SK-N-MC (cell line): ENCODE data around the gene PTPN14.

Source experiments
- EZH2 ChIP-seq: fragments of 200-600 bp; sonication (generic); IDR thresholded peaks from one replicate; pipeline ENCODE4 v1.6.1; 2017; ENCODE audit warnings: antibody characterized with exemption
- FOXP2 ChIP-seq: optimal IDR thresholded peaks from 2 replicates; pipeline ENCODE3; 2011; ENCODE audit warnings: mild to moderate bottlenecking, moderate library complexity; ENCODE audit not compliant: insufficient read depth; ENCODE audit errors: extremely low read length, control extremely low read depth
- POLR2AphosphoS5 ChIP-seq: IDR thresholded peaks from 2 replicates; pipeline ENCODE4 v1.6.1; 2012; ENCODE audit warnings: mild to moderate bottlenecking, low read depth, low read length, borderline replicate concordance

DNA sequence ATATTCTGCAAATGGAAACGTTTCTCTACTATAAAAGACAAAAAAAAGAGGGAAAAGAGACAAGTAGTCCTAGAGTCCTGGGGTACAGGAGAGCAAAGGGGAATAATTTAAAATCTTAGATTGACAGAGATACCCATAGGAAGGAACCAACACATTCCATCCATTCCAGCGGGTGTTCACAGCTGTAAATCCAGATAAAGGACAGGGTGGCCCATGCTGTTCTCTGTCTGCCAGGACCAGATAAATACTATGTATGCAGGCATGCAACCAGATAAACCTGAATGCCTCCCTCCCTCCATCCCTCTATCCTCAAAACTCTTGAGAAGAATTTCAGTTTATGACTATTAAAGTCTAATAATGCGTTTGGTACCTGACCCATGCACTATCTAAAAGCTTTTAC is 131.8 kb downstream of the PTPN14 start:
- TF ChIP-seq EZH2 = no peak
- no peak for TF ChIP-seq POLR2AphosphoS5
- no peak for TF ChIP-seq FOXP2
